Natural killer cell treated with Interleukin-12 subunit alpha and Interleukin-12 subunit beta and Interleukin-15 and Interleukin-18, amount 100 ng/mL, for 72 hours (primary cell): ENCODE results near the gene MICOS13. TPM values are rescaled to one million over a fixed set of nuclear protein-coding genes. Genes with fewer than 3 reads are reported as not detected.

ENCODE experiments used
- ATAC-seq, 2 donors: fragments of 150-1000 bp; cut with Tn5 transposase in 1 of 2; sonication (Bioruptor Pico), chemical (Tn5 transposase) in 1 of 2; 2 replicates each; pipeline ENCODE4 v1.10.0; 2021
- DNase-seq: peaks from one replicate; pipeline ENCODE4 v3.0.0; 2022; ENCODE audit warnings: low spot score
- H3K27ac Mint-ChIP-seq, 2 donors: 1 replicate in 1 of 2; 2 replicates in 1 of 2; pipeline ENCODE4 v1.8.0; 2022; ENCODE audit warnings: mixed read lengths in 2 of 2, mild to moderate bottlenecking in 1 of 2, moderate library complexity in 1 of 2
- H3K27me3 Mint-ChIP-seq, 2 donors: 1 replicate in 1 of 2; 2 replicates in 1 of 2; pipeline ENCODE4 v1.8.0; 2022; ENCODE audit warnings: mixed read lengths in 2 of 2
- H3K36me3 Mint-ChIP-seq: one replicate; pipeline ENCODE4 v1.8.0; 2022; ENCODE audit warnings: mixed read lengths
- H3K4me1 Mint-ChIP-seq, 2 donors: 1 replicate in 1 of 2; 2 replicates in 1 of 2; pipeline ENCODE4 v1.8.0; 2022; ENCODE audit warnings: low read depth in 2 of 2, mixed read lengths in 2 of 2, mild to moderate bottlenecking in 1 of 2
- H3K4me3 Mint-ChIP-seq: one replicate; pipeline ENCODE4 v1.8.0; 2022; ENCODE audit warnings: mixed read lengths
- H3K9me3 Mint-ChIP-seq: 2 replicates; pipeline ENCODE4 v1.8.0; 2022; ENCODE audit warnings: mixed read lengths
- total RNA-seq, 2 donors: library from RNA; stranded (reverse); gene quantifications; one replicate each; pipeline ENCODE4 v1.2.3, GENCODE V29; 2022

Gene MICOS13
- total RNA-seq, result 10 to 100 TPM; 40.7 to 41.4 TPM

DNA sequence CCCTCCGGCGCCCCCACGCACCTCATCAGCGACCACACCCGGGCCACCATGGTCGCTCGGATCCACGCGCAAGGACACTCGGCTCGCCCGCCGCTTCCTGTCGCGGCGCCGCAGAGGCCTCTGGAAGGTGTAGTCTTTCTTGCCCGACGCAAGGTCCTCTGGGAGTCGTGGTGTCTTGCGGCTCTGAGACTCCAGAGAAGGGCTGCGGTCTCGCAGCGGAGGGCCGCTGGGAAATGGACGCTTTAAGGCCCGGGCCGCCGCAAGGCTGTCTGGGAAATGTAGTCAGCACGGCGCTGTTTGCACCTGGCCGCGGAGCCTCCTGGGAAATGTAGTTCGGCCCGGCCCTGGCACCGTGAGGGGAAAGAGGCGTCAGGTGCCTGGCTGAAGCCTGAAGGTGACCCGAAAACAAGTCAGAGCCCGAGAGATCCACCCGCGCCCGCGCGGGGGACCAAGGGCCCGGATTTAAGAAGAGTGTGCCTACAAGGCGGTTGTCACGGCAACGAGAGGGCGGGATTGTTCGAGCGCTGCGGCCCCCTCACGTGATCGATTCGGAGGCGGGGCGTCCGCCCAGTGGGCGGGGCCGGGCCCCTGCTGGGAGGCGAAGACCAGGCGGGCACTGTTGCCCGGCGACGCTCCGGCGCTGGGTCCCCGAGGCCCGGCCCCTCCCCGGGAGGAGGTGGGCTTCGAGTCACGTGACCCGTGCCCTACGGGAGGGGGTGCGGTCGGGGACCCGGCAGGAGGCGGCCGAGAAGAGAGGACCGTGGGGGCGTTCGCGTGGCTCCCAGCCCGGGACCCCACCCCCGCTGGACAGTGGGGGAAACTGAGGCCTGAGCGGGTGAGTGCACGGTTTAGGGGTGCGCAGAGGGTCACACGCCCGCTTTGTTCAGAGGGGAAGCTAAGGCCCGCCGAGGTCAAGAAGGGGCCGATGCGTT lies at the start of gene MICOS13, which contains the start of gene HSD11B1L:
MICOS13 (minus strand) TSS at position 80 of the 932 bp plus-strand sequence; CDS start at position 50, 30 bp downstream.
HSD11B1L (plus strand) TSS at position 591 of the 932 bp plus-strand sequence. CDS start 3,806 bp downstream, outside the sequence.
- peak; percentile 99 for DNase-seq
- no peaks in the 10 kb centered on the region for H3K9me3 Mint-ChIP-seq
- no peaks in the 10 kb centered on the region for H3K27me3 Mint-ChIP-seq
- no peaks in the 10 kb centered on the region for H3K36me3 Mint-ChIP-seq
- peaks cover 20 to 21% of the 10 kb centered on the region in 2 donors for H3K4me1 Mint-ChIP-seq
- H3K27ac Mint-ChIP-seq, result peak within 1 kb of the TSS; percentile 85 to 96
- ATAC-seq, result peak; percentile 97 to 98
- H3K4me3 Mint-ChIP-seq, result peak within 1 kb of the TSS; percentile 86

DNA sequence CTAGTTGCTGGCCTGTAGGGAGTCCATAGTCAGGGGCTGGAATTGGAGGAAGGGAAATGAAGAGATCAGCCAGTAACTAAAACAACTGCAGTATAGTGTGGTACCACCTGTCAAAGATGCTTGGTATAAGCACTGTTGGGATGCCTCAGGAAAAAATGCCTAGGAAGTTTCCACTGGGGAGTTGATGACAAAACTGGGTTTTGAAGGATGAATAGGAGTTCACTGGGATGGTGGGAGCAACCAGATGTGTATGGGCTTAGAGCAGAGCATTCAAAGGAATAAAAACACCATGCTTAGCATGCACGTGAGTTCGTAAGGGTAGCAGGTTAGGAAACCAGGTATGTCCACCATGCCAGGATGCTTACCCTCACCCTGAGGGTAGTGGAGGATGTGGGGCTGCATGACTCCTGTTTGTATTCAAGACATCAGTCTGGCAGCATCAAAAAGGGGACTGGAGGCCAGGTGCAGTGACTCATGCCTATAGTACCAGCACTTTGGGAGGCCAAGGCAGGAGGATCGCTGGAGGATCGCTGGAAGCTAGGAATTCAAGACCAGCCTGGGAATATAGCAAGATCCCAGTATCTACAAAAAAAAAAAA lies 47.2 kb upstream of the MICOS13 start:
- Mint-ChIP-seq H3K4me1 (no peaks in the 10 kb centered on the region), H3K36me3 (no peaks in the 10 kb centered on the region), H3K27ac (no peak overlapping the region)

GRCh38 chr19:5719961-5720790 lies 39.9 kb upstream of the MICOS13 start, which contains the start of the genes CATSPERD and LONP1:
TSS of gene CATSPERD (plus strand) at chr19:5720637. CDS start at chr19:5720738, 101 bp downstream.
TSS of gene LONP1 (minus strand) at chr19:5720146. CDS start at chr19:5720132, 14 bp downstream.
- H3K36me3 Mint-ChIP-seq, result no peaks in the 10 kb centered on the region
- DNase-seq (peak; percentile 99), ATAC-seq (peak; percentile 93 to 95)
- H3K4me3 Mint-ChIP-seq, result peak within 1 kb of the TSS; percentile 93
- H3K27ac Mint-ChIP-seq, result peak within 1 kb of the TSS; percentile 98 to 100
- H3K4me1 Mint-ChIP-seq, result peaks cover 21 to 25% of the 10 kb centered on the region in 2 donors
- H3K27me3 Mint-ChIP-seq, result peaks cover 0 to 3% of the 10 kb centered on the region in 2 donors
- H3K9me3 Mint-ChIP-seq, result no peaks in the 10 kb centered on the region

More for the DNA sequence above, 47.2 kb upstream of the MICOS13 start:
- no peaks in the 10 kb centered on the region for H3K9me3 Mint-ChIP-seq
- ATAC-seq (no peak), DNase-seq (no peak)
- peaks cover 0 to 7% of the 10 kb centered on the region in 2 donors for H3K27me3 Mint-ChIP-seq
- H3K4me3 Mint-ChIP-seq, result no peak overlapping the region

DNA sequence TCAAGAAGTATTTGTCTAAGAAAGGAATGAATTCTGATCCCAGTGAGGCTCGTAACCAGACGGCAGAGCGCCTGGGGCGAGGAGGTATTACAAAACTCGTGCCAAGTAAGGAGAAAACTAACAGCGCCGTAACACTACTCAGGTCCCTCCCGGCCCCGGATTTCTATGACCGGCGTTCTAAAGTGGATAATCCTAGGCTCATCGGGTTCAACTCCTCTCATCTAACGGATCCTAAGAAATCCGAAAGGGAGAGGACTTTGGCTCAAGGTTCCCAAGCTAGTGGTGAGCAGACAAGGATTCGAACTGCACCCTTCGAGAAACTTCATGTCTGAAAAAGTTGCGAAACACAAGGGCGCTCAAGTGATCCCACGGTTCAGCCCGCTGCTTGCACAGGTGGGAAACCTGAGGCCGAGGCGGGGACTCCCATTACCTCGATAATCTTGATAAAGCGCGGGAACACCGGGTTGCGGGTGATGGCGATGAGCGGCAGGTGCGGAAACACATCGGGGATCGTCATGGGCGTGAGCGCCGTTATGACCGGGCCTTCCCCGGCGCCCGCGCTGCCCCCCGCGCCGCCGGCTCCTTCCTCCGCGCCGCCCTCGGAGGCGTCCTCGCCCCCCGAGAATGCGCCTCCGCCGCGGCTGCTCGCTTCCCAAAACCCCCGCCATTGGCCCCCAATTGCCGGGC lies 39.1 kb upstream of the MICOS13 start:
- no peaks in the 10 kb centered on the region for H3K27me3 Mint-ChIP-seq
- H3K4me3 Mint-ChIP-seq, result peak overlapping the region; percentile 93
- peaks cover 21 to 25% of the 10 kb centered on the region in 2 donors for H3K4me1 Mint-ChIP-seq
- H3K36me3 Mint-ChIP-seq, result no peaks in the 10 kb centered on the region
- H3K9me3 Mint-ChIP-seq, result no peaks in the 10 kb centered on the region
- ATAC-seq (peak in 1 of 2 donors; percentile 4), DNase-seq (no peak)
- H3K27ac Mint-ChIP-seq, result peak overlapping the region; percentile 98 to 100

GRCh38 chr19:5718579-5719273 lies 38.4 kb upstream of the MICOS13 start:
- Mint-ChIP-seq H3K4me1 (peaks cover 21 to 25% of the 10 kb centered on the region in 2 donors), H3K27ac (peak overlapping the region; percentile 98 to 100), H3K9me3 (no peaks in the 10 kb centered on the region), H3K4me3 (peak overlapping the region; percentile 93), H3K36me3 (no peaks in the 10 kb centered on the region), H3K27me3 (no peaks in the 10 kb centered on the region)
- no peak for DNase-seq
- ATAC-seq, result peak in 1 of 2 donors; percentile 36

- peaks cover 21 to 25% of the 10 kb centered on the region in 2 donors for H3K4me1 Mint-ChIP-seq
- H3K9me3 Mint-ChIP-seq, result no peaks in the 10 kb centered on the region
- ATAC-seq, result no peak
- H3K36me3 Mint-ChIP-seq, result no peaks in the 10 kb centered on the region
- H3K27ac Mint-ChIP-seq, result peak overlapping the region; percentile 98 to 100
- no peaks in the 10 kb centered on the region for H3K27me3 Mint-ChIP-seq
- peak overlapping the region; percentile 93 for H3K4me3 Mint-ChIP-seq
- DNase-seq, result peak; percentile 23
Observed at GRCh38 chr19:5718037-5718578, 37.8 kb upstream of the MICOS13 start.

DNA sequence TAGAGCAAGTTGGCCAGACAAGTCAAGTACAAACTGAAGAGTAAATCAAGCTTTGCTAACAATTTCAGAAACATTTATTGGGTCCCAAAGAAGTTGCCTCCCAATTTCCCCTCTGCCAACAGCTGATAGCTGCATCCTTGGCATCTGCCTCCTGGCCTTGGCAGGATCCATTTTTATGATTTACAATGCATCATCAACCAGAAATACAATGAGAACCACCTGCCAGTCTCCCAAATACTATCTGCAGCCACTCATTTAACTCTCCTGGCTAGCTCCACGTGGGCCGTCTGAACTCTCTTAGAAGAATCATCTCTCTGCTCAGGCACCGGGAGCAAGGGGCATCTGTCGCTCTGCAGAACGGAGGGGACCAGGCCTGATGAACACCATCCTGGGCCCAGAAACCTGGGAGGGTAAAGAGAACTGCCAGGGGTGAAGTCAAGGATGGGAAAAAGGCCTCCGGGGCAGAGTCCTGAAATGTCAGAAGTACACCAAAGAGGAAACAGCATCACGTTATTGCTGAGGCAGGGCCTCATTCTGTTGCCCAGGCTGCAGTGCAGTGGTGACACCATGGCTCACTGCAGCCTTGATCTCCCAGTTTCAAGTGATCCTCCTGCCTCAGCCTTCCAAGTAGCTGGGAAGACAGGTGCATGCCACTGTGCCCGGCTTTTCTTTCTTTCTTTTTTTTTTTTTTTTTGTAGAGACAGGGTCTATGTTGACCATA lies 37.1 kb upstream of the MICOS13 start:
- DNase-seq (no peak), ATAC-seq (no peak)
- H3K4me1 Mint-ChIP-seq, result peaks cover 21 to 25% of the 10 kb centered on the region in 2 donors
- no peaks in the 10 kb centered on the region for H3K36me3 Mint-ChIP-seq
- no peaks in the 10 kb centered on the region for H3K9me3 Mint-ChIP-seq
- no peaks in the 10 kb centered on the region for H3K27me3 Mint-ChIP-seq
- H3K4me3 Mint-ChIP-seq, result peak overlapping the region; percentile 93
- H3K27ac Mint-ChIP-seq, result peak overlapping the region; percentile 98 to 100

DNA sequence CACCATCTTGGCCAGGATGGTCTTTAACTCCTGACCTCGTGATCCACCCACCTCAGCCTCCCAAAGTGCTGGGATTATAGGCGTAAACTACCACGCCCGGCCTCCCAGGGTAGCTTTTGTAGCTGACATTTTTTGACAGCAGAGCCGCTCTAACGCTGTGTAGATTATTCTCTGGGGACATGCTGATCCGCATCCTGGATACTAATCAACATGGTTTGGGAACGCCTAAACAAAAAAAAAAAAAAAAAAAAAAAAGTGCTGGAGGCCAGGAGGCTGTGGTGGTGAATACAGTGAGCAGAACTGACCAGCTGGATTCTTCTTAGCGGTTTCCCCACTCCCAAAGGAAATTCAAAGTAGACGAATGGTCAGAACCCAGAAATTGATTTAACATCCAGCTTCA lies 34.5 kb upstream of the MICOS13 start:
- peaks cover 19 to 21% of the 10 kb centered on the region in 2 donors for H3K4me1 Mint-ChIP-seq
- H3K36me3 Mint-ChIP-seq, result no peaks in the 10 kb centered on the region
- H3K27ac Mint-ChIP-seq, result no peak overlapping the region
- ATAC-seq (no peak), DNase-seq (peak; percentile 34)
- no peak overlapping the region for H3K4me3 Mint-ChIP-seq
- no peaks in the 10 kb centered on the region for H3K27me3 Mint-ChIP-seq
- no peaks in the 10 kb centered on the region for H3K9me3 Mint-ChIP-seq

DNA sequence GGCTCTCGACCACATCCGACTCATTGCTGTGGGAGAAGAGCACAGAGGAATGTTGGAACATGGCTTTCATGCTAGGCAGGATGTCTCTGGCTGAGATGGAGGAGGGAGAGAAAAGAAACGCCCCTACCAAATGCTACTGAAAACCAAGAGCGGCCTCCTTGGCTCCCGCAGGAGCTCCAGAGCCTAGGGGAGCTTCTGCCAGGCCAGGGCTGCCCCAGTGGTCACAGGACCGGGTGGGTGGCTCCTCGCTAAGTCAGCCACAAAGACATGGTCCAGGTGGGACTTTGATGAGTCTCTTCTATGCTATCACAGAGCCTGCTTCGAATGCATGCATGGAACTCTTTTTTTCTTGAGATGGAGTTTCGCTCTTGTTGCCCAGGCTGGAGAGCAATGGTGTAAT lies 32.9 kb upstream of the MICOS13 start:
- H3K36me3 Mint-ChIP-seq, result no peaks in the 10 kb centered on the region
- H3K4me1 Mint-ChIP-seq, result peaks cover 10 to 11% of the 10 kb centered on the region in 2 donors
- peak; percentile 40 for DNase-seq

DNA sequence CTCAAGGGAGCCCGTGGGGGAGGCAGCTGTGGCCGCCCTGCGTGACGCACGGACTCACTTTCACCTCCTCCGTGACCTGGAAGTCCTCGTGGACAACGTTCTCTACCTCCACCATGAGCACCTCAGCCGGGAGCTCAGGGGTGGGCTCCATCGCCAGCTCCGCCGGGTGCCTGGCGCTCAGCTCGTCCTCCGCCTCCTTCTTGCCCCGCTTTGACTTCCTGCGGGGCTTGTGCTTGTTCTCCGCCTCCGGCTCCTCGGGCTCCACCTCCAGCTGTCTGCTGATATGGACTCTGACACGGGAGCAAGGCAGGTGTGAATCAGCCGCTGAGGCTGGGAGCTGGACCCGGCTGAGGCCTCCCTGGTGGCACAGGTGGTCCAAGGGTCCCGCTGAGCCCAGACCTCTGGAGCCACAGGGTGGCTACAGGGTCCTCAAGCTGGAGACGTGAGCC lies 31.4 kb upstream of the MICOS13 start:
- H3K9me3 Mint-ChIP-seq, result no peaks in the 10 kb centered on the region
- H3K4me1 Mint-ChIP-seq, result no peaks in the 10 kb centered on the region
- DNase-seq, result peak; percentile 53
- ATAC-seq, result no peak
- no peak overlapping the region for H3K27ac Mint-ChIP-seq
- no peaks in the 10 kb centered on the region for H3K36me3 Mint-ChIP-seq
- H3K4me3 Mint-ChIP-seq, result no peak overlapping the region
- H3K27me3 Mint-ChIP-seq, result no peaks in the 10 kb centered on the region

More for the DNA sequence above, 32.9 kb upstream of the MICOS13 start:
- ATAC-seq, result no peak
- Mint-ChIP-seq H3K27ac (no peak overlapping the region), H3K9me3 (no peaks in the 10 kb centered on the region), H3K27me3 (no peaks in the 10 kb centered on the region), H3K4me3 (no peak overlapping the region)

DNA sequence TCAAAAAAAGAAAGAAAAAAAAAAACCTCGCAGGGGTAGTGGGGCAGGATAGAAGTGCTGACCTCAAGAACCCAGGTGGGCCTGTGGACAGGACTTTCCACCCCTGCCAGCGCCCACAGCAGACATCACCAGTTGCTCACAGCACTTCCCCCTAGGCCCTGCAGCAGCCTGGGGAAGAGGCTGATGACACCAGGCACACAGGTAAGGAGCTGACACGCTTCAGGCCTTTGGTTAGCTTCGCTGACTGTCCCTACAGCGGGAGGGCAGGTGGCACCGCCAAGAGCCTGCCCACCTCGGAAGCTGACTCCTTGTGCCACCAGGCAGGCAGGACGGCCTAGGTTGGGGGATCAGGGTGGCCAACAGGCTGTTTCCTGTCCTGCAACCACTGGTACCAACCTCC lies 30.7 kb upstream of the MICOS13 start:
- no peaks in the 10 kb centered on the region for H3K36me3 Mint-ChIP-seq
- DNase-seq, result no peak
- ATAC-seq, result peak in 1 of 2 donors; percentile 16
- no peaks in the 10 kb centered on the region for H3K4me1 Mint-ChIP-seq
- H3K27ac Mint-ChIP-seq, result no peak overlapping the region
- H3K27me3 Mint-ChIP-seq, result no peaks in the 10 kb centered on the region
- H3K9me3 Mint-ChIP-seq, result no peaks in the 10 kb centered on the region
- H3K4me3 Mint-ChIP-seq, result no peak overlapping the region
